T-helper 17 cell (primary cell): ENCODE results near the gene ZNF432. TPM values are rescaled to one million over a fixed set of nuclear protein-coding genes. Genes with fewer than 3 reads are reported as not detected.
"Not testable (repeated sequence)": the region's sequence is repeated elsewhere in the genome, so short reads cannot be mapped to it uniquely, and the experiment has no call there.

Source experiments
- ATAC-seq: fragments of 150-1000 bp; cut with Tn5 transposase; 2 replicates; pipeline ENCODE4 v1.10.0; 2021; ENCODE audit warnings: mild to moderate bottlenecking, moderate library complexity
- DNase-seq, 3 donors: peaks; one replicate each; pipeline versions ENCODE4 v3.0.0 to v3.0.0-alpha.2; 2020 to 2021
- H3K9me3 ChIP-seq: one replicate; pipeline ENCODE4 v1.7.0; 2013; ENCODE audit warnings: low read length, mild to moderate bottlenecking; ENCODE audit not compliant: control insufficient read depth, poor library complexity, severe bottlenecking
- H3K27ac Mint-ChIP-seq: one replicate; pipeline ENCODE4 v1.8.0; 2022; ENCODE audit warnings: mild to moderate bottlenecking, moderate library complexity, mixed read lengths
- H3K27me3 Mint-ChIP-seq: one replicate; pipeline ENCODE4 v1.8.0; 2022; ENCODE audit warnings: mixed read lengths
- H3K36me3 Mint-ChIP-seq: one replicate; pipeline ENCODE4 v1.8.0; 2022; ENCODE audit warnings: low read depth, mixed read lengths
- H3K4me1 Mint-ChIP-seq: one replicate; pipeline ENCODE4 v1.8.0; 2022; ENCODE audit warnings: mild to moderate bottlenecking, mixed read lengths
- H3K4me3 Mint-ChIP-seq: one replicate; pipeline ENCODE4 v1.8.0; 2022; ENCODE audit warnings: mild to moderate bottlenecking, moderate library complexity, mixed read lengths
- total RNA-seq, 4 donors: library from RNA in 2 of 4; stranded (reverse) in 2 of 4; gene quantifications; one replicate each; pipeline ENCODE4 v1.2.3 and lab custom pipeline; 2022 to 2026

The ZNF432 gene
- total RNA-seq: 10 to 100 TPM; 16.6 to 18.7 TPM
- 21.8 to 43.2 reads per million in 2 donors for total RNA-seq (lab: John Stamatoyannopoulos, UW)

- peaks cover 6% of the 10 kb centered on the region for H3K36me3 Mint-ChIP-seq
- DNase-seq (peak; percentile 61 to 74 (median 61)), ATAC-seq (peak; percentile 89)
- H3K27me3 Mint-ChIP-seq: no peaks in the 10 kb centered on the region
- H3K4me1 Mint-ChIP-seq: peaks cover 8% of the 10 kb centered on the region
- H3K9me3 ChIP-seq: peaks cover 12% of the 10 kb centered on the region
- peak within 1 kb of the TSS; percentile 99 for H3K27ac Mint-ChIP-seq
- H3K4me3 Mint-ChIP-seq: peak within 1 kb of the TSS; percentile 98
Measured at GRCh38 chr19:52048555-52049501, at the start of gene ZNF432. ZNF432 (minus strand) TSS chr19:52048838; CDS start chr19:52046868, 1,970 bp downstream.

DNA sequence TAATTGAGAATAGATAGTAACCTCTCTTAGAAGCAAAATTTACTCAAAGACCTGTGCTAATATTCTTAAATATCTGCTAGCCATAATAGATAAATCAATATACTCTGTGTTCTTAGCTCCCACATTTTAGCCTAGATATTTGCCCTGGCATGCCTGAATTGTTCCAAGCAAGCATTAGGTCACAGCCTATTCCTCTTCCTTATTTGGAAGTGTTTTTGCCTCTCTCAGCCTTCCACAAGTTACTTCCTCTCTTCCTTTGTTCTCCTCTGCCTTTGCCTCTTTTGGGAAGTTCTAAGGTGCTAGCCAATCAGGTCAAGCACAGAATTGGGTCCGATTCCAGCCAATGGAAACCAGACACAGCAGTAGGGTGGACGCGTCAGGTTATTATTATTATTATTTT lies 47.8 kb upstream of the ZNF432 start:
- DNase-seq, H3K27ac Mint-ChIP-seq, H3K27me3 Mint-ChIP-seq, ATAC-seq, H3K36me3 Mint-ChIP-seq: not testable (repeated sequence)
- peaks cover 10% of the 10 kb centered on the region for H3K9me3 ChIP-seq
- peak overlapping the region; percentile 92 for H3K4me3 Mint-ChIP-seq
- H3K4me1 Mint-ChIP-seq: peaks cover 11% of the 10 kb centered on the region

GRCh38 chr19:52095172-52096014 lies 46.8 kb upstream of the ZNF432 start, which contains the start of gene ZNF841:
ZNF841 (minus strand) TSS chr19:52095765; CDS start chr19:52084801, 10,964 bp downstream.
- peaks cover 10% of the 10 kb centered on the region for H3K9me3 ChIP-seq
- peak; percentile 66 to 73 (median 70) for DNase-seq
- H3K27me3 Mint-ChIP-seq: no peaks in the 10 kb centered on the region
- ATAC-seq: peak; percentile 98
- H3K4me3 Mint-ChIP-seq: peak within 1 kb of the TSS; percentile 92
- peaks cover 11% of the 10 kb centered on the region for H3K4me1 Mint-ChIP-seq
- H3K27ac Mint-ChIP-seq: peak within 1 kb of the TSS; percentile 91
- H3K36me3 Mint-ChIP-seq: peaks cover 7% of the 10 kb centered on the region

DNA sequence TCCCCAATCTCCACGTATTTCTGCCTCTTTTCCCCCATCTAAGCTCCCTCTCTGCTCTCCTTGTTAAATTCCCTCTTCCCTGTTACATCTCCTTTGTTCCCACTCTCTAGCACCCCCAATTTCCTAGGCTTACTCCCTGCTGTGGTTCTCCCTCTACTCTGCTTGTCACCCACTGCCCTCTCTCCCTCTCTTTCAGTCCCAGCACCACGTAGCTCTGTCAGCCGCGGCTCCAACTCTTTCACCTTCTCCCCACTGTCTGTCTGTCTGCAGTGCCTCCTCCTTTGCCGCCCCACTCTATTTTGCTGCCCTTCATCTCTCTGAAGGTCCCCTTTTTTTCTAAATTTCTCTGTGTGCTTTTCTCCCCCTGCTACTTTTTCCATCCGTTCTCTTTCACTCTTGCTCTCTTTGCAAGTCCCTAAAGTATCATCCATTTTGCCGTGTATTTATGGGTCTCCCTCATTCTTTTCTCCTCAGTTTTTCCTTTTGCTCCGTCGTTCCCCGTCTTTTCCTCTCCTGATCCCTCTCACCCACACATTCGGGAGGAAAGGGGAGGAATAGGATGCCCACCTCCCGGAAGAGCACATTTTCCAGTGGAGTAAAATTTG lies 46.0 kb upstream of the ZNF432 start:
- H3K9me3 ChIP-seq: peaks cover 6% of the 10 kb centered on the region
- ATAC-seq (no peak), DNase-seq (no peak)
- peaks cover 8% of the 10 kb centered on the region for H3K36me3 Mint-ChIP-seq
- H3K4me3 Mint-ChIP-seq: peak overlapping the region; percentile 92
- H3K4me1 Mint-ChIP-seq: peaks cover 11% of the 10 kb centered on the region
- peak overlapping the region; percentile 91 for H3K27ac Mint-ChIP-seq
- no peaks in the 10 kb centered on the region for H3K27me3 Mint-ChIP-seq

GRCh38 chr19:52086481-52086880 lies 37.8 kb upstream of the ZNF432 start:
- H3K27me3 Mint-ChIP-seq: no peaks in the 10 kb centered on the region
- peaks cover 18% of the 10 kb centered on the region for H3K36me3 Mint-ChIP-seq
- H3K4me1 Mint-ChIP-seq: no peaks in the 10 kb centered on the region
- H3K9me3 ChIP-seq: peaks cover 22% of the 10 kb centered on the region
- H3K27ac Mint-ChIP-seq: no peak overlapping the region
- no peak for ATAC-seq
- no peak overlapping the region for H3K4me3 Mint-ChIP-seq
- no peak for DNase-seq

- H3K4me3 Mint-ChIP-seq: no peak overlapping the region
- no peak overlapping the region for H3K27ac Mint-ChIP-seq
- peaks cover 72% of the 10 kb centered on the region for H3K9me3 ChIP-seq
Measured at GRCh38 chr19:52070496-52070895, 21.9 kb upstream of the ZNF432 start.

DNA sequence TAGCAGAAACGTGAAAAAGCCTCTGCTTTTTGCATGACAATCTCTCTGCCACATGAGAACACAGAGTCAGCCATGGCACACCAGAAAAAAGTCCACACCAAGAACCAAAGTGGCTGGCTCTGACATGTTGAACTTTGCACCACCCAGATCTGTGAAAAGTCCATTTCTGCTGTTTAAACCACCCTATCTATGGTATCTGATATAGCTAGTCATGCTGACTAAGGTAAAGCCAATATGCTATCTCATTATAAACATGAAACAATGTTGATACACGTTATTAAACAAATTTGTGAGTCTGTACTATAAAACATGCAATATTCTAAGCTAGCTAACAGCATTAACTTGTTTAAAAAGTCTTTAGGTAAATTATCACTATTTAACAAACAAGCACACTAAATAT lies 21.0 kb upstream of the ZNF432 start:
- no peaks in the 10 kb centered on the region for H3K4me1 Mint-ChIP-seq
- peaks cover 17% of the 10 kb centered on the region for H3K36me3 Mint-ChIP-seq

More at GRCh38 chr19:52070496-52070895, 21.9 kb upstream of the ZNF432 start:
- no peak for ATAC-seq
- H3K36me3 Mint-ChIP-seq: peaks cover 22% of the 10 kb centered on the region
- DNase-seq: no peak
- H3K27me3 Mint-ChIP-seq: no peaks in the 10 kb centered on the region
- H3K4me1 Mint-ChIP-seq: no peaks in the 10 kb centered on the region

GRCh38 chr19:52066258-52066863 lies 17.7 kb upstream of the ZNF432 start:
- Mint-ChIP-seq H3K27me3 (no peaks in the 10 kb centered on the region), H3K27ac (no peak overlapping the region), H3K4me1 (no peaks in the 10 kb centered on the region), H3K4me3 (no peak overlapping the region), H3K36me3 (peaks cover 11% of the 10 kb centered on the region)
- no peak for DNase-seq
- no peak for ATAC-seq
- peaks cover 69% of the 10 kb centered on the region for H3K9me3 ChIP-seq

More for the DNA sequence above, 21.0 kb upstream of the ZNF432 start:
- peaks cover 71% of the 10 kb centered on the region for H3K9me3 ChIP-seq
- Mint-ChIP-seq H3K27ac (no peak overlapping the region), H3K27me3 (no peaks in the 10 kb centered on the region), H3K4me3 (no peak overlapping the region)
- ATAC-seq: no peak
- no peak for DNase-seq

DNA sequence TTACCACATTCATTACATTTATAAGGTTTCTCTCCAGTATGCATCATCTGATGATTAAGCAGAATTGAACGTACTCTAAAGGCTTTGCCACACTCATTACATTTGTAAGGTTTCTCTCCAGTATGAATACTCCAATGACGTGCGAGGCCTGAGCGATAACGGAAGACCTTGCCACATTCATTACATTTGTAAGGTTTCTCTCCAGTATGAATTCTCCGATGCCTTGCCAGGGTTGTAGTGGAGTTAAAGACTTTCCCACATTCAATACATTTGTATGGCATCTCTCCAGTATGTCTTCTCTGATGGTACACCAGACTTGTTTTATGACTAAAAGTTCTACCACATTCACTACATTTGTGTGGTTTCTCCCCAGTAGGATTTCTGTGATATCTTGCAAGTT lies 16.8 kb upstream of the ZNF432 start:
- H3K27ac Mint-ChIP-seq: no peak overlapping the region
- H3K27me3 Mint-ChIP-seq: no peaks in the 10 kb centered on the region
- ATAC-seq (no peak), DNase-seq (no peak)
- peaks cover 5% of the 10 kb centered on the region for H3K36me3 Mint-ChIP-seq
- no peaks in the 10 kb centered on the region for H3K4me1 Mint-ChIP-seq
- peaks cover 69% of the 10 kb centered on the region for H3K9me3 ChIP-seq
- no peak overlapping the region for H3K4me3 Mint-ChIP-seq

- H3K27me3 Mint-ChIP-seq, H3K9me3 ChIP-seq, H3K27ac Mint-ChIP-seq, H3K4me1 Mint-ChIP-seq, H3K4me3 Mint-ChIP-seq, ATAC-seq, DNase-seq, H3K36me3 Mint-ChIP-seq: not testable (repeated sequence)
Measured at GRCh38 chr19:52056480-52056879, 7.8 kb upstream of the ZNF432 start.

- not testable (repeated sequence) for H3K4me1 Mint-ChIP-seq, H3K27me3 Mint-ChIP-seq, H3K27ac Mint-ChIP-seq, H3K9me3 ChIP-seq, ATAC-seq, H3K4me3 Mint-ChIP-seq, H3K36me3 Mint-ChIP-seq, DNase-seq
Measured at GRCh38 chr19:52051736-52052135, 3.1 kb upstream of the ZNF432 start.

- ATAC-seq (no peak), DNase-seq (no peak)
- H3K36me3 Mint-ChIP-seq: peaks cover 26% of the 10 kb centered on the region
- H3K27me3 Mint-ChIP-seq: no peaks in the 10 kb centered on the region
- no peaks in the 10 kb centered on the region for H3K4me1 Mint-ChIP-seq
- no peak overlapping the region for H3K4me3 Mint-ChIP-seq
- peaks cover 72% of the 10 kb centered on the region for H3K9me3 ChIP-seq
- no peak overlapping the region for H3K27ac Mint-ChIP-seq
Measured at GRCh38 chr19:52039169-52039568, 9.5 kb downstream of the ZNF432 start.
